GM12878 (cell line): ENCODE results near the gene PRM1. TPM values are rescaled to one million over a fixed set of nuclear protein-coding genes. Genes with fewer than 3 reads are reported as not detected.
A peak's percentile ranks its signal among the peaks of the same experiment; 100 is the strongest.

Source experiments
- ATF2 ChIP-seq: IDR thresholded peaks from 2 replicates; pipeline ENCODE4 v1.6.1; 2012; ENCODE audit warnings: low read length, inconsistent platforms
- CBFB ChIP-seq: IDR thresholded peaks from 2 replicates; pipeline ENCODE4 v1.6.1; 2016; ENCODE audit warnings: antibody characterized with exemption, low read depth
- CBX5 ChIP-seq: sonication (generic); IDR thresholded peaks from 2 replicates; pipeline ENCODE4 v1.6.1; 2016; ENCODE audit warnings: low read depth, moderate library complexity, mild to moderate bottlenecking, inconsistent platforms
- CHD2 ChIP-seq: IDR thresholded peaks from 2 replicates; pipeline ENCODE4 v1.6.1; 2011; ENCODE audit warnings: low read depth, low read length, improper control_type of control experiment, borderline replicate concordance
- EED ChIP-seq: sonication (generic); IDR thresholded peaks from 2 replicates; pipeline ENCODE4 v1.6.1; 2016; ENCODE audit warnings: antibody characterized with exemption, low read depth
- EP300 ChIP-seq, 2 experiments: fragments of 150-350 bp in 1 of 2; IDR thresholded peaks; 2 replicates each; pipeline ENCODE4 v1.6.1; 2011 to 2012; ENCODE audit warnings: low read depth in 2 of 2, low read length in 2 of 2, borderline replicate concordance in 1 of 2, improper control_type of control experiment in 1 of 2, inconsistent platforms in 1 of 2; ENCODE audit not compliant: control insufficient read depth in 1 of 2
- FOXK2 ChIP-seq: fragments of 450-650 bp; IDR thresholded peaks from 2 replicates; pipeline ENCODE4 v1.6.1; 2017; ENCODE audit warnings: mild to moderate bottlenecking, moderate library complexity
- IRF4 ChIP-seq: IDR thresholded peaks from 2 replicates; pipeline ENCODE4 v1.6.1; 2011; ENCODE audit warnings: low read depth, low read length
- JUNB ChIP-seq: IDR thresholded peaks from 2 replicates; pipeline ENCODE4 v1.6.1; 2016; ENCODE audit warnings: antibody characterized with exemption, mild to moderate bottlenecking
- MEF2A ChIP-seq: IDR thresholded peaks from 2 replicates; pipeline ENCODE4 v1.6.1; 2011; ENCODE audit warnings: low read depth, mild to moderate bottlenecking, low read length, moderate library complexity; ENCODE audit not compliant: insufficient read depth
- MXI1 ChIP-seq: fragments of 150-350 bp; IDR thresholded peaks from 2 replicates; pipeline ENCODE4 v1.6.1; 2011; ENCODE audit warnings: low read depth, mild to moderate bottlenecking, inconsistent platforms, low read length, improper control_type of control experiment
- NBN ChIP-seq: fragments of 450-650 bp; IDR thresholded peaks from 2 replicates; pipeline ENCODE4 v1.6.1; 2016
- PAX5 ChIP-seq: IDR thresholded peaks from 2 replicates; pipeline ENCODE4 v1.6.1; 2011; ENCODE audit warnings: low read depth, low read length, borderline replicate concordance
- RELB ChIP-seq: fragments of 450-650 bp; IDR thresholded peaks from 2 replicates; pipeline ENCODE4 v1.6.1; 2017; ENCODE audit warnings: low read depth, mild to moderate bottlenecking, moderate library complexity
- SKIL ChIP-seq: fragments of 450-650 bp; IDR thresholded peaks from 2 replicates; pipeline ENCODE4 v1.6.1; 2017; ENCODE audit warnings: mild to moderate bottlenecking, low read depth, inconsistent platforms; ENCODE audit not compliant: poor library complexity, severe bottlenecking
- SMAD1 ChIP-seq: fragments of 450-650 bp; IDR thresholded peaks from 2 replicates; pipeline ENCODE4 v1.6.1; 2018; ENCODE audit warnings: mild to moderate bottlenecking, low read depth; ENCODE audit not compliant: partially characterized antibody
- SMC3 ChIP-seq: IDR thresholded peaks from 2 replicates; pipeline ENCODE4 v1.6.1; 2011; ENCODE audit warnings: low read length, improper control_type of control experiment, borderline replicate concordance
- SP1 ChIP-seq: IDR thresholded peaks from one replicate; pipeline ENCODE4 v1.6.1; 2011; ENCODE audit warnings: low read depth, low read length
- TCF12 ChIP-seq: IDR thresholded peaks from 2 replicates; pipeline ENCODE4 v1.6.1; 2011; ENCODE audit warnings: low read depth, mild to moderate bottlenecking, low read length
- WRNIP1 ChIP-seq: IDR thresholded peaks from 2 replicates; pipeline ENCODE4 v1.6.1; 2011; ENCODE audit warnings: low read depth, low read length, improper control_type of control experiment, borderline replicate concordance
- ZBTB40 ChIP-seq: fragments of 450-650 bp; IDR thresholded peaks from 2 replicates; pipeline ENCODE4 v1.6.1; 2016; ENCODE audit warnings: mild to moderate bottlenecking, moderate library complexity, borderline replicate concordance
- polyA plus RNA-seq, 11 experiments: library from polyadenylated mRNA; depleted of rRNA in 4 of 11; unstranded in 6 of 11; stranded (reverse) in 5 of 11; fragments of >200 nt; fragmentation: Nextera tagmentation in 4 of 11; fragmentation: Illumina TruSeq in 1 of 11; extraction: Ambion mirVana in 4 of 11; extraction: Trizol in 1 of 11; gene quantifications; 1 replicate in 1 of 11; 2 replicates in 10 of 11; pipeline versions ENCODE4 v1.2.1 to v1.2.3, GENCODE V29; 2011 to 2016; ENCODE audit warnings: inconsistent platforms in 2 of 11, missing spikeins in 2 of 11, low read depth in 1 of 11
- total RNA-seq, 4 experiments: library from RNA; depleted of rRNA in 3 of 4; stranded (reverse); fragments of >200 nt in 3 of 4; fragmentation: Illumina TruSeq in 1 of 4; extraction: Trizol in 1 of 4; gene quantifications; 2 replicates each; pipeline versions ENCODE4 v1.2.1 to v1.2.3, GENCODE V29; 2013 to 2021

The PRM1 gene
- total and polyA plus RNA-seq, 10 of the 15 experiments (the other 5 are each of a cell fraction or from before 2014, with no cell fraction given) = 0.20 TPM; not detected in 9

GRCh38 chr16:11298950-11299547 lies 17.9 kb upstream of the PRM1 start (continued):
- TF ChIP-seq ZBTB40 (0 out of 2 replicates have a peak, but pooled peaks have one; percentile 15), SP1 (peak; percentile 78), MEF2A (peak; percentile 56; the same call in 1 of the 2 replicates), TCF12 (peak; percentile 99), NBN (peak; percentile 97), ATF2 (peak; percentile 98), WRNIP1 (0 out of 2 replicates have a peak, but pooled peaks have one; percentile 72), RELB (peak; percentile 89), IRF4 (peak; percentile 77), CBFB (peak; percentile 99), SMAD1 (peak; percentile 95), FOXK2 (0 out of 2 replicates have a peak, but pooled peaks have one; percentile 5), MXI1 (0 out of 2 replicates have a peak, but pooled peaks have one; percentile 37), JUNB (peak; percentile 35), SKIL (peak; percentile 47), SMC3 (peak; percentile 22; the same call in 1 of the 2 replicates), CHD2 (peak; percentile 73), EP300 (IDR thresholded peaks at IDR 0.05; ENCODE audit: borderline replicate concordance in 1 of 2, control insufficient read depth in 1 of 2, low read depth in 2 of 2, low read length in 2 of 2) (peak; percentile 92 to 95; a peak in 3 of 4 replicates), EED (peak; percentile 81), CBX5 (peak; percentile 24; the same call in 1 of the 2 replicates), PAX5 (peak; percentile 89)
